PFSK-1 (cell line): Measurements from ENCODE around the gene SAMD4B. TPM values are rescaled to one million over a fixed set of nuclear protein-coding genes. Genes with fewer than 3 reads are reported as not detected.

Source experiments
- FOXP2 ChIP-seq: optimal IDR thresholded peaks from 2 replicates; pipeline ENCODE3; 2011; ENCODE audit warnings: borderline replicate concordance, control low read depth, inconsistent platforms; ENCODE audit not compliant: insufficient read depth; ENCODE audit errors: extremely low read length, extremely low read depth
- POLR2AphosphoS5 ChIP-seq: IDR thresholded peaks from 2 replicates; pipeline ENCODE4 v1.6.1; 2012; ENCODE audit warnings: low read depth, mild to moderate bottlenecking, control low read depth, low read length, moderate library complexity
- REST ChIP-seq, 2 experiments: IDR thresholded peaks; 2 replicates each; pipeline versions ENCODE4 v1.6.1 to v1.8.0; 2011 to 2012; ENCODE audit warnings: low read depth in 2 of 2, low read length in 2 of 2, control low read depth in 1 of 2, inconsistent platforms in 1 of 2, mild to moderate bottlenecking in 1 of 2, moderate library complexity in 1 of 2; ENCODE audit not compliant: insufficient read depth in 1 of 2
- SIN3A ChIP-seq: IDR thresholded peaks from 2 replicates; pipeline ENCODE4 v1.6.1; 2012; ENCODE audit warnings: mild to moderate bottlenecking, low read length, moderate library complexity, borderline replicate concordance; ENCODE audit not compliant: insufficient read depth
- TAF1 ChIP-seq: IDR thresholded peaks from 2 replicates; pipeline ENCODE4 v1.6.1; 2012; ENCODE audit warnings: low read length, control low read depth, borderline replicate concordance; ENCODE audit not compliant: insufficient read depth
- polyA plus RNA-seq: library from polyadenylated mRNA; unstranded; fragments of >200 nt; gene quantifications from one replicate; pipeline ENCODE4 v1.2.1, GENCODE V29; 2012; ENCODE audit warnings: low read depth, missing spikeins; ENCODE audit not compliant: insufficient read length

Gene SAMD4B
- polyA plus RNA-seq = 132 TPM

GRCh38 chr19:39341719-39342604 is at the start of gene SAMD4B:
Gene SAMD4B (plus strand): TSS chr19:39342421. CDS start chr19:39356894, 14,473 bp downstream.
- TF ChIP-seq SIN3A (no peak), FOXP2 (peak; percentile 62), POLR2AphosphoS5 (peak; percentile 99), REST (IDR thresholded peaks at IDR 0.05; ENCODE audit: insufficient read depth in 1 of 2, low read depth in 2 of 2, low read length in 2 of 2) (0 out of 4 replicates have a peak, but pooled peaks of 1 of the 2 experiments have one; percentile 10), TAF1 (peak; percentile 91)

- TF ChIP-seq TAF1 (no peak), POLR2AphosphoS5 (no peak), REST (IDR thresholded peaks at IDR 0.05; ENCODE audit: insufficient read depth in 1 of 2, low read depth in 2 of 2, low read length in 2 of 2) (no peak), SIN3A (no peak)
Measured at GRCh38 chr19:39293394-39293793, 48.8 kb upstream of the SAMD4B start.

- no peak for TF ChIP-seq SIN3A
- no peak for TF ChIP-seq REST (IDR thresholded peaks at IDR 0.05; ENCODE audit: insufficient read depth in 1 of 2, low read depth in 2 of 2, low read length in 2 of 2)
- no peak for TF ChIP-seq TAF1
- no peak for TF ChIP-seq POLR2AphosphoS5
- no peak for TF ChIP-seq FOXP2
Measured at GRCh38 chr19:39296055-39296645, 46.1 kb upstream of the SAMD4B start, which contains the start of gene IFNL1. Gene IFNL1 (plus strand): TSS chr19:39296407. CDS start chr19:39296422, 15 bp downstream.

GRCh38 chr19:39296906-39297305 is 45.3 kb upstream of the SAMD4B start:
- TF ChIP-seq SIN3A = no peak
- no peak for TF ChIP-seq TAF1
- no peak for TF ChIP-seq FOXP2
- TF ChIP-seq POLR2AphosphoS5 = no peak
- no peak for TF ChIP-seq REST (IDR thresholded peaks at IDR 0.05; ENCODE audit: insufficient read depth in 1 of 2, low read depth in 2 of 2, low read length in 2 of 2)
